HEK293 (cell line): ENCODE results near the gene CLRN1.

Experiments
- KLF7 ChIP-seq: fragments of 450-650 bp; formaldehyde crosslinking; IDR thresholded peaks from 2 replicates; pipeline ENCODE4 v1.5.1; 2016; ENCODE audit warnings: missing biosample characterization, missing genetic modification characterization, borderline replicate concordance
- SP2 ChIP-seq: fragments of 450-650 bp; formaldehyde crosslinking; IDR thresholded peaks from 2 replicates; pipeline ENCODE4 v1.5.1; 2016; ENCODE audit warnings: missing biosample characterization, missing genetic modification characterization
- WT1 ChIP-seq: fragments of 450-650 bp; formaldehyde crosslinking; IDR thresholded peaks from 2 replicates; pipeline ENCODE4 v1.5.1; 2016; ENCODE audit warnings: missing biosample characterization, missing genetic modification characterization
- ZNF175 ChIP-seq: fragments of 450-650 bp; formaldehyde crosslinking; IDR thresholded peaks from 2 replicates; pipeline ENCODE4 v1.5.1; 2016; ENCODE audit warnings: missing biosample characterization, missing genetic modification characterization
- ZNF239 ChIP-seq: fragments of 450-650 bp; formaldehyde crosslinking; IDR thresholded peaks from 2 replicates; pipeline ENCODE4 v1.5.1; 2016; ENCODE audit warnings: missing biosample characterization, missing genetic modification characterization
- ZNF514 ChIP-seq: fragments of 450-650 bp; formaldehyde crosslinking; IDR thresholded peaks from 2 replicates; pipeline ENCODE4 v1.5.1; 2016; ENCODE audit warnings: missing biosample characterization, missing genetic modification characterization
- ZNF530 ChIP-seq: fragments of 450-650 bp; formaldehyde crosslinking; IDR thresholded peaks from 2 replicates; pipeline ENCODE4 v1.5.1; 2016; ENCODE audit warnings: low read depth, missing biosample characterization, missing genetic modification characterization
- ZNF585B ChIP-seq: fragments of 450-650 bp; formaldehyde crosslinking; IDR thresholded peaks from 2 replicates; pipeline ENCODE4 v1.5.1; 2016; ENCODE audit warnings: missing biosample characterization, missing genetic modification characterization
- ZNF747 ChIP-seq: fragments of 450-650 bp; formaldehyde crosslinking; IDR thresholded peaks from 2 replicates; pipeline ENCODE4 v1.5.1; 2016; ENCODE audit warnings: missing biosample characterization, missing genetic modification characterization
- ZNF830 ChIP-seq: fragments of 450-650 bp; IDR thresholded peaks from 2 replicates; pipeline ENCODE4 v1.5.0; 2018; ENCODE audit warnings: missing biosample characterization, missing genetic modification characterization, low read depth, mild to moderate bottlenecking, moderate library complexity
- TF ChIP-seq, protein P1 (sequence below): fragments of 450-650 bp; formaldehyde crosslinking; IDR thresholded peaks from 2 replicates; pipeline ENCODE4 v1.5.1; 2016; ENCODE audit warnings: missing biosample characterization, missing genetic modification characterization
- TF ChIP-seq, protein P2 (sequence below): fragments of 450-650 bp; formaldehyde crosslinking; IDR thresholded peaks from 2 replicates; pipeline ENCODE4 v1.5.1; 2016; ENCODE audit warnings: missing biosample characterization, missing genetic modification characterization
- TF ChIP-seq, protein P3 (sequence below): sonication (generic); formaldehyde crosslinking; IDR thresholded peaks from 2 replicates; pipeline ENCODE4 v1.8.1; 2022; ENCODE audit warnings: mild to moderate bottlenecking, moderate library complexity, missing genetic modification reagents
- TF ChIP-seq, protein P4 (sequence below): fragments of 450-650 bp; formaldehyde crosslinking; IDR thresholded peaks from 2 replicates; pipeline ENCODE4 v1.5.1; 2016; ENCODE audit warnings: missing biosample characterization, missing genetic modification characterization, low read depth

DNA sequence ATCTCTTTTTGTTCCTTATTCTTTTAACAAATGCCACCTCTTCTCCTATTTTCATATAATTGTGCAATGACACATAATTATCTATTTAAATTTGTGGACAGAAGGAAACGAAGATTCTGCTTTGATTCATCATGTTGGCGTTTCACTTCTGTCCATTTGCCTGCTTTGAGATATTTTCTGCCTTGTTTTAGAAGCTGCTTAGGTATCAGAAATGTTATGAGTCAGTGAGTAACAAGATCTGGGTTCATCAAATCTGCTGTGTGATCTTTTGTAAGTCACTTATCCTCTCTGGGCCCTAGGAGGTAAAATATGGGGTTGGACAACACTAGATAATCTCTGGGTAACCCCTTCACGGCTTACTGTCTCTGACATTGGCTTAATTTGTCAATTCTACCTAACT, 60.0 kb downstream of the CLRN1 start:
- TF ChIP-seq, protein P1, sequence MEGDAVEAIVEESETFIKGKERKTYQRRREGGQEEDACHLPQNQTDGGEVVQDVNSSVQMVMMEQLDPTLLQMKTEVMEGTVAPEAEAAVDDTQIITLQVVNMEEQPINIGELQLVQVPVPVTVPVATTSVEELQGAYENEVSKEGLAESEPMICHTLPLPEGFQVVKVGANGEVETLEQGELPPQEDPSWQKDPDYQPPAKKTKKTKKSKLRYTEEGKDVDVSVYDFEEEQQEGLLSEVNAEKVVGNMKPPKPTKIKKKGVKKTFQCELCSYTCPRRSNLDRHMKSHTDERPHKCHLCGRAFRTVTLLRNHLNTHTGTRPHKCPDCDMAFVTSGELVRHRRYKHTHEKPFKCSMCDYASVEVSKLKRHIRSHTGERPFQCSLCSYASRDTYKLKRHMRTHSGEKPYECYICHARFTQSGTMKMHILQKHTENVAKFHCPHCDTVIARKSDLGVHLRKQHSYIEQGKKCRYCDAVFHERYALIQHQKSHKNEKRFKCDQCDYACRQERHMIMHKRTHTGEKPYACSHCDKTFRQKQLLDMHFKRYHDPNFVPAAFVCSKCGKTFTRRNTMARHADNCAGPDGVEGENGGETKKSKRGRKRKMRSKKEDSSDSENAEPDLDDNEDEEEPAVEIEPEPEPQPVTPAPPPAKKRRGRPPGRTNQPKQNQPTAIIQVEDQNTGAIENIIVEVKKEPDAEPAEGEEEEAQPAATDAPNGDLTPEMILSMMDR: no peak
- TF ChIP-seq ZNF239 (tag by site-specific recombination) (no peak), ZNF830 (tag by site-specific recombination) (no peak), ZNF747 (tag by site-specific recombination) (no peak), ZNF530 (tag by site-specific recombination) (no peak), SP2 (no peak), WT1 (tag by site-specific recombination) (no peak), ZNF514 (tag by site-specific recombination) (no peak), KLF7 (tag by site-specific recombination) (no peak), ZNF585B (tag by site-specific recombination) (no peak), ZNF175 (tag by site-specific recombination) (no peak)
- TF ChIP-seq, protein P2, sequence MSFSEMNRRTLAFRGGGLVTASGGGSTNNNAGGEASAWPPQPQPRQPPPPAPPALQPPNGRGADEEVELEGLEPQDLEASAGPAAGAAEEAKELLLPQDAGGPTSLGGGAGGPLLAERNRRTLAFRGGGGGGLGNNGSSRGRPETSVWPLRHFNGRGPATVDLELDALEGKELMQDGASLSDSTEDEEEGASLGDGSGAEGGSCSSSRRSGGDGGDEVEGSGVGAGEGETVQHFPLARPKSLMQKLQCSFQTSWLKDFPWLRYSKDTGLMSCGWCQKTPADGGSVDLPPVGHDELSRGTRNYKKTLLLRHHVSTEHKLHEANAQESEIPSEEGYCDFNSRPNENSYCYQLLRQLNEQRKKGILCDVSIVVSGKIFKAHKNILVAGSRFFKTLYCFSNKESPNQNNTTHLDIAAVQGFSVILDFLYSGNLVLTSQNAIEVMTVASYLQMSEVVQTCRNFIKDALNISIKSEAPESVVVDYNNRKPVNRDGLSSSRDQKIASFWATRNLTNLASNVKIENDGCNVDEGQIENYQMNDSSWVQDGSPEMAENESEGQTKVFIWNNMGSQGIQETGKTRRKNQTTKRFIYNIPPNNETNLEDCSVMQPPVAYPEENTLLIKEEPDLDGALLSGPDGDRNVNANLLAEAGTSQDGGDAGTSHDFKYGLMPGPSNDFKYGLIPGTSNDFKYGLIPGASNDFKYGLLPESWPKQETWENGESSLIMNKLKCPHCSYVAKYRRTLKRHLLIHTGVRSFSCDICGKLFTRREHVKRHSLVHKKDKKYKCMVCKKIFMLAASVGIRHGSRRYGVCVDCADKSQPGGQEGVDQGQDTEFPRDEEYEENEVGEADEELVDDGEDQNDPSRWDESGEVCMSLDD (tag by site-specific recombination): no peak
- TF ChIP-seq, protein P3, sequence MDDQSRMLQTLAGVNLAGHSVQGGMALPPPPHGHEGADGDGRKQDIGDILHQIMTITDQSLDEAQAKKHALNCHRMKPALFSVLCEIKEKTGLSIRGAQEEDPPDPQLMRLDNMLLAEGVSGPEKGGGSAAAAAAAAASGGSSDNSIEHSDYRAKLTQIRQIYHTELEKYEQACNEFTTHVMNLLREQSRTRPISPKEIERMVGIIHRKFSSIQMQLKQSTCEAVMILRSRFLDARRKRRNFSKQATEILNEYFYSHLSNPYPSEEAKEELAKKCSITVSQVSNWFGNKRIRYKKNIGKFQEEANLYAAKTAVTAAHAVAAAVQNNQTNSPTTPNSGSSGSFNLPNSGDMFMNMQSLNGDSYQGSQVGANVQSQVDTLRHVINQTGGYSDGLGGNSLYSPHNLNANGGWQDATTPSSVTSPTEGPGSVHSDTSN (CRISPR knock-in tag): no peak
- TF ChIP-seq, protein P4, sequence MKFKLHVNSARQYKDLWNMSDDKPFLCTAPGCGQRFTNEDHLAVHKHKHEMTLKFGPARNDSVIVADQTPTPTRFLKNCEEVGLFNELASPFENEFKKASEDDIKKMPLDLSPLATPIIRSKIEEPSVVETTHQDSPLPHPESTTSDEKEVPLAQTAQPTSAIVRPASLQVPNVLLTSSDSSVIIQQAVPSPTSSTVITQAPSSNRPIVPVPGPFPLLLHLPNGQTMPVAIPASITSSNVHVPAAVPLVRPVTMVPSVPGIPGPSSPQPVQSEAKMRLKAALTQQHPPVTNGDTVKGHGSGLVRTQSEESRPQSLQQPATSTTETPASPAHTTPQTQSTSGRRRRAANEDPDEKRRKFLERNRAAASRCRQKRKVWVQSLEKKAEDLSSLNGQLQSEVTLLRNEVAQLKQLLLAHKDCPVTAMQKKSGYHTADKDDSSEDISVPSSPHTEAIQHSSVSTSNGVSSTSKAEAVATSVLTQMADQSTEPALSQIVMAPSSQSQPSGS (tag by site-specific recombination): no peak
